GM12878 (cell line): ENCODE results near the gene VPS54.

ENCODE experiments used
- CREB1 ChIP-seq: IDR thresholded peaks from 2 replicates; pipeline ENCODE4 v1.6.1; 2012; ENCODE audit warnings: low read depth, mild to moderate bottlenecking, inconsistent platforms
- EZH2 ChIP-seq: IDR thresholded peaks from 2 replicates; pipeline ENCODE4 v1.6.1; 2012; ENCODE audit warnings: low read depth, mild to moderate bottlenecking, control low read depth, inconsistent platforms, low read length, borderline replicate concordance; ENCODE audit not compliant: control insufficient read depth
- NR2C1 ChIP-seq: fragments of 450-650 bp; IDR thresholded peaks from 2 replicates; pipeline ENCODE4 v1.6.1; 2017; ENCODE audit warnings: antibody characterized with exemption, mild to moderate bottlenecking, moderate library complexity
- POLR2A ChIP-seq: IDR thresholded peaks from 2 replicates; pipeline ENCODE4 v1.6.1; 2011; ENCODE audit warnings: low read depth, mild to moderate bottlenecking, low read length
- SMC3 ChIP-seq: IDR thresholded peaks from 2 replicates; pipeline ENCODE4 v1.6.1; 2011; ENCODE audit warnings: low read length, improper control_type of control experiment, borderline replicate concordance
- TCF12 ChIP-seq: IDR thresholded peaks from 2 replicates; pipeline ENCODE4 v1.6.1; 2011; ENCODE audit warnings: low read depth, mild to moderate bottlenecking, low read length
- TF ChIP-seq, protein P1 (sequence below), 3 experiments: IDR thresholded peaks in 2 of 3; conservative IDR thresholded peaks in 1 of 3; 2 replicates each; pipeline ENCODE4 v1.5.1; 2011; ENCODE audit warnings: low read depth in 3 of 3, low read length in 3 of 3, mild to moderate bottlenecking in 3 of 3, control low read depth in 2 of 3, moderate library complexity in 2 of 3, inconsistent platforms in 1 of 3, mixed read lengths in 1 of 3; ENCODE audit not compliant: control insufficient read depth in 2 of 3, insufficient read depth in 1 of 3; ENCODE audit errors: extremely low read depth in 1 of 3
- TF ChIP-seq, protein P2 (sequence below): fragments of 450-650 bp; formaldehyde crosslinking; IDR thresholded peaks from 2 replicates; pipeline ENCODE4 v1.5.0; 2022; ENCODE audit warnings: mild to moderate bottlenecking, missing genetic modification characterization
- TF ChIP-seq, protein P3 (sequence below): IDR thresholded peaks from 2 replicates; pipeline ENCODE4 v1.6.1; 2011; ENCODE audit warnings: borderline replicate concordance, low read depth, mild to moderate bottlenecking, moderate library complexity, mixed read lengths, low read length; ENCODE audit not compliant: insufficient read depth; ENCODE audit errors: extremely low read length
- TF ChIP-seq, protein P4 (sequence below): IDR thresholded peaks from 2 replicates; pipeline ENCODE4 v1.6.1; 2012; ENCODE audit warnings: low read depth, low read length, improper control_type of control experiment
- TF ChIP-seq, protein P5 (sequence below): fragments of 450-650 bp; IDR thresholded peaks from 2 replicates; pipeline ENCODE4 v1.6.1; 2017; ENCODE audit warnings: mild to moderate bottlenecking

DNA sequence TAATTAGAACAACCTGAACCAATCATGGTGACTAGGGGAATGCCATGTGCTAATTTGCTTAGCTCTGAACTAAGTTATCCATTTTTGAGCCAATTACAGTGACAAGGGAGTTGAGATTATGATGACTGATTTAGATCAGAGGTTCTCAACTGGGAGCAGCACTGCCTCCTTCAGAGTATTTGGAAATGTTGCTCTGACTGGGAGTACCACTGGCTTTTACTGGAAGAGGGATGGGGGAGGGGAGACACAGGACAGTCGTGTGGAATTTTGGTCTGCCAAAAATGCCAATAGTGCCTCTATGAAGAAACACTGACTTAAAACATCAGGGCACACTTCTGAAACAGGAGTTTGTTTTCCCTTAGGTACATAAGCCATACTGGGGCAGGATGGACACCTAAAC lies 48.1 kb upstream of the VPS54 start:
- TF ChIP-seq EZH2, result no peak
- TF ChIP-seq, protein P1, sequence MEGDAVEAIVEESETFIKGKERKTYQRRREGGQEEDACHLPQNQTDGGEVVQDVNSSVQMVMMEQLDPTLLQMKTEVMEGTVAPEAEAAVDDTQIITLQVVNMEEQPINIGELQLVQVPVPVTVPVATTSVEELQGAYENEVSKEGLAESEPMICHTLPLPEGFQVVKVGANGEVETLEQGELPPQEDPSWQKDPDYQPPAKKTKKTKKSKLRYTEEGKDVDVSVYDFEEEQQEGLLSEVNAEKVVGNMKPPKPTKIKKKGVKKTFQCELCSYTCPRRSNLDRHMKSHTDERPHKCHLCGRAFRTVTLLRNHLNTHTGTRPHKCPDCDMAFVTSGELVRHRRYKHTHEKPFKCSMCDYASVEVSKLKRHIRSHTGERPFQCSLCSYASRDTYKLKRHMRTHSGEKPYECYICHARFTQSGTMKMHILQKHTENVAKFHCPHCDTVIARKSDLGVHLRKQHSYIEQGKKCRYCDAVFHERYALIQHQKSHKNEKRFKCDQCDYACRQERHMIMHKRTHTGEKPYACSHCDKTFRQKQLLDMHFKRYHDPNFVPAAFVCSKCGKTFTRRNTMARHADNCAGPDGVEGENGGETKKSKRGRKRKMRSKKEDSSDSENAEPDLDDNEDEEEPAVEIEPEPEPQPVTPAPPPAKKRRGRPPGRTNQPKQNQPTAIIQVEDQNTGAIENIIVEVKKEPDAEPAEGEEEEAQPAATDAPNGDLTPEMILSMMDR (IDR thresholded peaks at IDR 0.05 in 2 of 3, conservative IDR thresholded peaks at IDR 0.05 in 1 of 3; ENCODE audit: control insufficient read depth in 2 of 3, extremely low read depth in 1 of 3, insufficient read depth in 1 of 3, low read depth in 3 of 3, low read length in 3 of 3), result no peak
- TF ChIP-seq, protein P2, sequence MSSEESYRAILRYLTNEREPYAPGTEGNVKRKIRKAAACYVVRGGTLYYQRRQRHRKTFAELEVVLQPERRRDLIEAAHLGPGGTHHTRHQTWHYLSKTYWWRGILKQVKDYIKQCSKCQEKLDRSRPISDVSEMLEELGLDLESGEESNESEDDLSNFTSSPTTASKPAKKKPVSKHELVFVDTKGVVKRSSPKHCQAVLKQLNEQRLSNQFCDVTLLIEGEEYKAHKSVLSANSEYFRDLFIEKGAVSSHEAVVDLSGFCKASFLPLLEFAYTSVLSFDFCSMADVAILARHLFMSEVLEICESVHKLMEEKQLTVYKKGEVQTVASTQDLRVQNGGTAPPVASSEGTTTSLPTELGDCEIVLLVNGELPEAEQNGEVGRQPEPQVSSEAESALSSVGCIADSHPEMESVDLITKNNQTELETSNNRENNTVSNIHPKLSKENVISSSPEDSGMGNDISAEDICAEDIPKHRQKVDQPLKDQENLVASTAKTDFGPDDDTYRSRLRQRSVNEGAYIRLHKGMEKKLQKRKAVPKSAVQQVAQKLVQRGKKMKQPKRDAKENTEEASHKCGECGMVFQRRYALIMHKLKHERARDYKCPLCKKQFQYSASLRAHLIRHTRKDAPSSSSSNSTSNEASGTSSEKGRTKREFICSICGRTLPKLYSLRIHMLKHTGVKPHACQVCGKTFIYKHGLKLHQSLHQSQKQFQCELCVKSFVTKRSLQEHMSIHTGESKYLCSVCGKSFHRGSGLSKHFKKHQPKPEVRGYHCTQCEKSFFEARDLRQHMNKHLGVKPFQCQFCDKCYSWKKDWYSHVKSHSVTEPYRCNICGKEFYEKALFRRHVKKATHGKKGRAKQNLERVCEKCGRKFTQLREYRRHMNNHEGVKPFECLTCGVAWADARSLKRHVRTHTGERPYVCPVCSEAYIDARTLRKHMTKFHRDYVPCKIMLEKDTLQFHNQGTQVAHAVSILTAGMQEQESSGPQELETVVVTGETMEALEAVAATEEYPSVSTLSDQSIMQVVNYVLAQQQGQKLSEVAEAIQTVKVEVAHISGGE (CRISPR knock-in tag), result no peak
- no peak for TF ChIP-seq NR2C1
- TF ChIP-seq, protein P3, sequence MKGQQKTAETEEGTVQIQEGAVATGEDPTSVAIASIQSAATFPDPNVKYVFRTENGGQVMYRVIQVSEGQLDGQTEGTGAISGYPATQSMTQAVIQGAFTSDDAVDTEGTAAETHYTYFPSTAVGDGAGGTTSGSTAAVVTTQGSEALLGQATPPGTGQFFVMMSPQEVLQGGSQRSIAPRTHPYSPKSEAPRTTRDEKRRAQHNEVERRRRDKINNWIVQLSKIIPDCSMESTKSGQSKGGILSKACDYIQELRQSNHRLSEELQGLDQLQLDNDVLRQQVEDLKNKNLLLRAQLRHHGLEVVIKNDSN, result no peak
- TF ChIP-seq, protein P4, sequence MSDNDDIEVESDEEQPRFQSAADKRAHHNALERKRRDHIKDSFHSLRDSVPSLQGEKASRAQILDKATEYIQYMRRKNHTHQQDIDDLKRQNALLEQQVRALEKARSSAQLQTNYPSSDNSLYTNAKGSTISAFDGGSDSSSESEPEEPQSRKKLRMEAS, result no peak
- TF ChIP-seq POLR2A, result no peak
- no peak for TF ChIP-seq SMC3
- TF ChIP-seq CREB1, result no peak
- TF ChIP-seq TCF12, result no peak
- TF ChIP-seq, protein P5, sequence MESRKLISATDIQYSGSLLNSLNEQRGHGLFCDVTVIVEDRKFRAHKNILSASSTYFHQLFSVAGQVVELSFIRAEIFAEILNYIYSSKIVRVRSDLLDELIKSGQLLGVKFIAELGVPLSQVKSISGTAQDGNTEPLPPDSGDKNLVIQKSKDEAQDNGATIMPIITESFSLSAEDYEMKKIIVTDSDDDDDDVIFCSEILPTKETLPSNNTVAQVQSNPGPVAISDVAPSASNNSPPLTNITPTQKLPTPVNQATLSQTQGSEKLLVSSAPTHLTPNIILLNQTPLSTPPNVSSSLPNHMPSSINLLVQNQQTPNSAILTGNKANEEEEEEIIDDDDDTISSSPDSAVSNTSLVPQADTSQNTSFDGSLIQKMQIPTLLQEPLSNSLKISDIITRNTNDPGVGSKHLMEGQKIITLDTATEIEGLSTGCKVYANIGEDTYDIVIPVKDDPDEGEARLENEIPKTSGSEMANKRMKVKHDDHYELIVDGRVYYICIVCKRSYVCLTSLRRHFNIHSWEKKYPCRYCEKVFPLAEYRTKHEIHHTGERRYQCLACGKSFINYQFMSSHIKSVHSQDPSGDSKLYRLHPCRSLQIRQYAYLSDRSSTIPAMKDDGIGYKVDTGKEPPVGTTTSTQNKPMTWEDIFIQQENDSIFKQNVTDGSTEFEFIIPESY, result no peak
